HepG2 (cell line): Measurements from ENCODE around the gene DNAJC28. TPM values are rescaled to one million over a fixed set of nuclear protein-coding genes. Genes with fewer than 3 reads are reported as not detected.

Experiments
- ARID2 ChIP-seq: sonication (generic); formaldehyde crosslinking; IDR thresholded peaks from 2 replicates; pipeline ENCODE4 v1.8.1; 2022; ENCODE audit warnings: mild to moderate bottlenecking, missing genetic modification reagents, borderline replicate concordance
- ATF7-NPFF ChIP-seq: sonication (generic); formaldehyde crosslinking; IDR thresholded peaks from 2 replicates; pipeline ENCODE4 v1.8.1; 2023; ENCODE audit warnings: mild to moderate bottlenecking, low read depth, missing genetic modification reagents, moderate library complexity
- CCDC6 ChIP-seq: sonication (generic); formaldehyde crosslinking; IDR thresholded peaks from 2 replicates; pipeline ENCODE4 v1.8.1; 2022; ENCODE audit warnings: mild to moderate bottlenecking, missing genetic modification reagents, moderate library complexity
- HNF1B ChIP-seq: sonication (generic); formaldehyde crosslinking; IDR thresholded peaks from 2 replicates; pipeline ENCODE4 v1.5.1; 2020; ENCODE audit warnings: mild to moderate bottlenecking, moderate library complexity, missing genetic modification reagents
- HNRNPK ChIP-seq: fragments of 200-400 bp; formaldehyde crosslinking; IDR thresholded peaks from 2 replicates; pipeline ENCODE4 v1.6.1; 2018; ENCODE audit warnings: low read length, low read depth, moderate library complexity, mild to moderate bottlenecking; ENCODE audit not compliant: poor library complexity, severe bottlenecking
- KDM5A ChIP-seq: fragments of 200-600 bp; sonication (generic); IDR thresholded peaks from 2 replicates; pipeline ENCODE4 v1.7.0; 2018; ENCODE audit warnings: antibody characterized with exemption, mild to moderate bottlenecking, low read length, borderline replicate concordance
- KDM6A ChIP-seq: IDR thresholded peaks from 2 replicates; pipeline ENCODE4 v1.6.1; 2016; ENCODE audit warnings: low read depth
- MLX ChIP-seq: IDR thresholded peaks from 2 replicates; pipeline ENCODE4 v1.6.1; 2016
- NFIB ChIP-seq: sonication (generic); formaldehyde crosslinking; IDR thresholded peaks from 2 replicates; pipeline ENCODE4 v1.9.0; 2021; ENCODE audit warnings: missing genetic modification reagents, mild to moderate bottlenecking, borderline replicate concordance
- PAF1 ChIP-seq: IDR thresholded peaks from 2 replicates; pipeline ENCODE4 v1.6.1; 2016; ENCODE audit warnings: missing genetic modification reagents, missing compliant biosample characterization
- PLSCR1 ChIP-seq: sonication (generic); formaldehyde crosslinking; IDR thresholded peaks from 2 replicates; pipeline ENCODE4 v1.5.0; 2020; ENCODE audit warnings: missing genetic modification reagents, mild to moderate bottlenecking, borderline replicate concordance
- PPARG ChIP-seq: conservative IDR thresholded peaks from 2 replicates; pipeline ENCODE4 v1.6.1; 2016; ENCODE audit warnings: missing biosample characterization, missing genetic modification reagents
- RCOR2 ChIP-seq: IDR thresholded peaks from 2 replicates; pipeline ENCODE4 v1.6.1; 2016; ENCODE audit warnings: missing biosample characterization, missing genetic modification reagents
- SAFB2 ChIP-seq: sonication (generic); formaldehyde crosslinking; IDR thresholded peaks from 2 replicates; pipeline ENCODE4 v1.5.1; 2020; ENCODE audit warnings: missing genetic modification reagents, low read depth, mild to moderate bottlenecking, borderline replicate concordance
- SCMH1 ChIP-seq: sonication (generic); formaldehyde crosslinking; IDR thresholded peaks from 2 replicates; pipeline ENCODE4 v1.9.0; 2021; ENCODE audit warnings: missing genetic modification reagents, mild to moderate bottlenecking, borderline replicate concordance
- SP4 ChIP-seq: sonication (generic); formaldehyde crosslinking; IDR thresholded peaks from 2 replicates; pipeline ENCODE4 v1.8.1; 2023; ENCODE audit warnings: mild to moderate bottlenecking, missing genetic modification reagents
- TBP ChIP-seq: sonication (generic); formaldehyde crosslinking; IDR thresholded peaks from 2 replicates; pipeline ENCODE4 v1.5.0; 2020; ENCODE audit warnings: missing genetic modification reagents
- TCF7 ChIP-seq: sonication (generic); IDR thresholded peaks from 2 replicates; pipeline ENCODE4 v1.6.1; 2016; ENCODE audit warnings: antibody characterized with exemption, low read depth
- TRIM22 ChIP-seq: fragments of 450-650 bp; IDR thresholded peaks from 2 replicates; pipeline ENCODE4 v1.6.1; 2017
- TRIM24 ChIP-seq: sonication (generic); formaldehyde crosslinking; IDR thresholded peaks from 2 replicates; pipeline ENCODE4 v1.8.0; 2022; ENCODE audit warnings: mild to moderate bottlenecking, missing genetic modification reagents
- ZBTB3 ChIP-seq: sonication (generic); formaldehyde crosslinking; IDR thresholded peaks from 2 replicates; pipeline ENCODE4 v1.4.0; 2020; ENCODE audit warnings: low read depth, mild to moderate bottlenecking, moderate library complexity, missing genetic modification reagents, borderline replicate concordance
- ZNF280B ChIP-seq: sonication (generic); formaldehyde crosslinking; IDR thresholded peaks from 2 replicates; pipeline ENCODE4 v1.5.0; 2020; ENCODE audit warnings: missing genetic modification reagents, mild to moderate bottlenecking, borderline replicate concordance
- ZNF460 ChIP-seq: sonication (generic); formaldehyde crosslinking; IDR thresholded peaks from 2 replicates; pipeline ENCODE4 v1.5.1; 2020; ENCODE audit warnings: missing genetic modification reagents, mild to moderate bottlenecking, borderline replicate concordance
- ZNF772 ChIP-seq: sonication (generic); formaldehyde crosslinking; IDR thresholded peaks from 2 replicates; pipeline ENCODE4 v1.5.0; 2020; ENCODE audit warnings: mild to moderate bottlenecking, missing genetic modification reagents
- polyA plus RNA-seq, 8 experiments: library from polyadenylated mRNA; depleted of rRNA in 3 of 8; stranded (reverse) in 7 of 8; unstranded in 1 of 8; fragments of >200 nt; fragmentation: Illumina TruSeq in 4 of 8; extraction: Trizol in 4 of 8; gene quantifications; 2 replicates each; pipeline versions ENCODE4 v1.2.1 to v1.2.3, GENCODE V29; 2011 to 2016; ENCODE audit warnings: low read depth in 4 of 8, missing spikeins in 1 of 8, mixed read lengths in 1 of 8; ENCODE audit not compliant: insufficient read depth in 1 of 8
- total RNA-seq, 5 experiments: library from RNA; depleted of rRNA; stranded (reverse); fragments of >200 nt; fragmentation: Illumina TruSeq; extraction: Trizol; gene quantifications; 2 replicates each; pipeline ENCODE4 v1.2.3, GENCODE V29; 2016; ENCODE audit warnings: low read depth in 1 of 5

DNAJC28 gene
- total and polyA plus RNA-seq, 2 of the 13 experiments (the other 11 are each of a cell fraction or from before 2014, with no cell fraction given), result 1.5 to 3.3 TPM

GRCh38 chr21:33479679-33480480 lies 11.6 kb downstream of the DNAJC28 start, which contains the start of gene TMEM50B (continued):
- TF ChIP-seq ATF7-NPFF (CRISPR knock-in tag), result peak; percentile 37; the same call in 1 of the 2 replicates
- TF ChIP-seq SP4 (CRISPR knock-in tag), result 0 out of 2 replicates have a peak, but pooled peaks have one; percentile 16
- TF ChIP-seq ZNF772, result peak; percentile 45; the same call in 1 of the 2 replicates
- no peak for TF ChIP-seq SAFB2 (CRISPR knock-in tag)
- no peak for TF ChIP-seq NFIB (CRISPR knock-in tag)
- peak; percentile 32; the same call in 1 of the 2 replicates for TF ChIP-seq HNF1B
- no peak; the same call in 1 of the 2 replicates for TF ChIP-seq ZNF280B (CRISPR knock-in tag)
- peak; percentile 73 for TF ChIP-seq CCDC6
- TF ChIP-seq ARID2 (CRISPR knock-in tag), result no peak
- no peak for TF ChIP-seq SCMH1
- TF ChIP-seq TCF7, result no peak
- TF ChIP-seq KDM6A, result no peak
- no peak; the same call in none of the 2 replicates for TF ChIP-seq KDM5A
- TF ChIP-seq HNRNPK, result peak; percentile 6
- TF ChIP-seq PPARG (CRISPR knock-in tag), result no peak
- TF ChIP-seq TBP (CRISPR knock-in tag), result 0 out of 2 replicates have a peak, but pooled peaks have one; percentile 78
- no peak for TF ChIP-seq RCOR2 (CRISPR knock-in tag)
- TF ChIP-seq TRIM22, result no peak
- TF ChIP-seq PLSCR1 (CRISPR knock-in tag), result no peak
- no peak for TF ChIP-seq PAF1 (CRISPR knock-in tag)
- no peak for TF ChIP-seq MLX (CRISPR knock-in tag)
- TF ChIP-seq ZNF460 (CRISPR knock-in tag), result no peak
- TF ChIP-seq TRIM24, result no peak
- no peak for TF ChIP-seq ZBTB3 (CRISPR knock-in tag)
